ENCODE measurements around the gene IMMP2L. TPM values are rescaled to one million over a fixed set of nuclear protein-coding genes. Genes with fewer than 3 reads are reported as not detected.

IMMP2L gene
- total and polyA plus RNA-seq, 2 donors (not counting 3 experiments of a cell fraction or from before 2014, with no cell fraction given), result 9.9 to 11.8 TPM

- no peaks in the 10 kb centered on the region for H3K9me3 ChIP-seq (replicated peaks; ENCODE audit: control insufficient read depth, insufficient read depth, low read length)
- dilution Hi-C loops (cut with MboI; ENCODE audit: extremely low pct_ligation_motif_present, low sequenced_read_pairs) (no loop called here), intact Hi-C loops (cut with micrococcal nuclease) (no loop called here)
- peak overlapping the region; percentile 2 for H3K4me2 ChIP-seq (ENCODE audit: insufficient read depth, low read length)
- H3K36me3 ChIP-seq (ENCODE audit: control insufficient read depth in 2 of 2, extremely low read depth in 1 of 2, insufficient read depth in 2 of 2, low read length in 2 of 2), result no peaks in the 10 kb centered on the region
- H2AFZ ChIP-seq (ENCODE audit: low read depth, low read length), result no peak overlapping the region
- H3K9ac ChIP-seq (replicated peaks; ENCODE audit: extremely low read depth, insufficient read depth, low read length), result no peak overlapping the region
- TF ChIP-seq POLR2A (IDR thresholded peaks at IDR 0.05; ENCODE audit: low read depth, low read length) (no peak), GATA2 (IDR thresholded peaks at IDR 0.05; ENCODE audit: insufficient read depth, insufficient read length, low read depth, low read length) (no peak), CTCF (IDR thresholded peaks at IDR 0.05; ENCODE audit: extremely low read depth in 1 of 2, insufficient read depth in 1 of 2, low read depth in 1 of 2, low read length in 2 of 2) (no peak), MAX (IDR thresholded peaks at IDR 0.05; ENCODE audit: insufficient read depth, insufficient read length) (no peak), JUN (IDR thresholded peaks at IDR 0.05; ENCODE audit: borderline replicate concordance, insufficient read depth, insufficient read length, low read depth) (peak; percentile 22), EZH2 (IDR thresholded peaks at IDR 0.05; ENCODE audit: borderline replicate concordance, low read depth, low read length, severe bottlenecking) (no peak), FOS (IDR thresholded peaks at IDR 0.05; ENCODE audit: borderline replicate concordance, insufficient read depth, low read length) (no peak), POLR2AphosphoS5 (IDR thresholded peaks at IDR 0.05; ENCODE audit: insufficient read depth, low read depth, low read length) (no peak), MYC (IDR thresholded peaks at IDR 0.05; ENCODE audit: low read depth, low read length) (no peak)
- POLR2A ChIA-PET, result no interaction called here
- CTCF ChIA-PET, result interaction anchor here (0.7 to 1.9 kb wide), 5 partner anchors 9 to 255 kb away, joined by 3 to 10 read pairs (median 4); no protein-coding TSS in a partner anchor
- peak; percentile 74 for DNase-seq (ENCODE audit: low read depth, low spot score)
- no peak overlapping the region for H3K4me3 ChIP-seq (replicated peaks in 1 of 3; ENCODE audit: insufficient read depth in 1 of 3, low read depth in 1 of 3, low read length in 3 of 3)
- H3K27me3 ChIP-seq (ENCODE audit: control insufficient read depth in 2 of 2, insufficient read depth in 2 of 2, low read length in 2 of 2), result no peaks in the 10 kb centered on the region
- no peaks in the 10 kb centered on the region for H4K20me1 ChIP-seq (replicated peaks; ENCODE audit: control insufficient read depth, extremely low read depth, insufficient read depth, low read length)
- H3K9me1 ChIP-seq (replicated peaks; ENCODE audit: control insufficient read depth, extremely low read depth, insufficient read depth, low read length), result no peaks in the 10 kb centered on the region
- H3K4me1 ChIP-seq (ENCODE audit: control insufficient read depth, extremely low read depth, insufficient read depth, low read length), result peaks cover 10% of the 10 kb centered on the region
- H3K79me2 ChIP-seq (ENCODE audit: control insufficient read depth, insufficient read depth, low read length), result no peaks in the 10 kb centered on the region
- peak overlapping the region; percentile 8 for H3K27ac ChIP-seq (ENCODE audit: insufficient read depth, low read depth, low read length)
- no peak for FAIRE-seq
- BruUV-seq (replicated peaks), result no TSS peak
Observed at GRCh38 chr7:111393011-111393754, 169.1 kb downstream of the IMMP2L start.
